Measurements from ENCODE around the gene DLEC1. TPM values are rescaled to one million over a fixed set of nuclear protein-coding genes. Genes with fewer than 3 reads are reported as not detected.

DLEC1 gene
- total RNA-seq, 1 experiment from 2014 or later = not detected

DNA sequence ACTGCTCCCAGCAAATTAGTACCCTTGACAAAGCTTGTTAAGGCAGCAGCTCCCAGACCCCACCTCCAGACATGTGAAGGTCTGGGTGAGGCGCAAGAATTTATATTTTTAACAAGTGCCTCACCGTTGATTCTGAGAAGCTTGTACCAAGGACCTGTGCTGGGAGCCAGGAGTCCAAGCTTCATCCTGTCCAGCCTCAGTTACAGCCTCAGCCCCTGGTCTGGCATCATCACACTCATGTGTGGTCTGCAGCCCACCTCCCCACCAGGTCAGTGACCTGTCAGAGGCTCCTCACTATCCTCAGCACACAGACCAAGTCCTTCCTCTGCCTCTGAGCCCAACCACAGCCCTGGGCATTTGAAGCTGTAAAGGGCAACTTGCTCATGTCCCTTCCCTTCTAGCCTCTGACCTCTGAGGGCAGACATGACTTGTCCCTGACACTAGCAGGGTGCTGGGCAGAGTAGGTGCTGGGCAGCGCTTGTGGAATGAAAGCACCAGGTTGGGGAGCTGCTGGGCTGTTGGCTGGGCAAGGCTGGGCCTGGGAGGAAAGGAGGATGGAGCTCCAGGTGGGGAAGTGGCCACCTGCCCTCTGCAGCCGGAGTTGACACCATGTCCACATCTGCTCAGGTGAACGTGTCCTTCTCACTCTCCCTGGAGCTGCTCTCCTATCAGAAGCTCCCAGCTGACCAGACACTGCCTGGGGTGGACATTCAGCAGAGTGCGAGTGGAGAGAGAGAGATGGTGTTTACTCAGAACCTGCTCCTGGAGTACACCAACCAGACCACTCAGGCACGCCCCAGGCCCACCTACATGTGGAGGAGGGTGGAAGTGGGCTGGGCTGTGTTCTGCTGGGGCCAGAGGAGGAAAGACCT lies 81.0 kb downstream of the DLEC1 start:
- Histone ChIP-seq H3K4me3 (ENCODE audit: low read depth in 2 of 2, low read length in 2 of 2) (no peak overlapping the region), H3K9me3 (ENCODE audit: control insufficient read depth, insufficient read depth, low read depth, low read length) (no peaks in the 10 kb centered on the region), H3K27me3 (ENCODE audit: control insufficient read depth, insufficient read depth, low read length) (no peaks in the 10 kb centered on the region), H3K36me3 (ENCODE audit: control insufficient read depth, insufficient read depth, low read length) (no peaks in the 10 kb centered on the region; the same call in none of the 2 replicates), H3K4me1 (ENCODE audit: control insufficient read depth, insufficient read depth, low read length) (no peaks in the 10 kb centered on the region), H3K27ac (ENCODE audit: low read length) (no peak overlapping the region)
- intact Hi-C loops (cut with micrococcal nuclease; ENCODE audit: unreplicated experiment) = no loop called here
- TF ChIP-seq TCF7L2 (IDR thresholded peaks at IDR 0.05; ENCODE audit: low read depth, low read length) (no peak), POLR2AphosphoS5 (IDR thresholded peaks at IDR 0.05; ENCODE audit: low read depth, low read length) (no peak), SIN3A (IDR thresholded peaks at IDR 0.05; ENCODE audit: borderline replicate concordance, insufficient read depth, low read depth, low read length) (no peak)
- TF ChIP-seq, protein P1, sequence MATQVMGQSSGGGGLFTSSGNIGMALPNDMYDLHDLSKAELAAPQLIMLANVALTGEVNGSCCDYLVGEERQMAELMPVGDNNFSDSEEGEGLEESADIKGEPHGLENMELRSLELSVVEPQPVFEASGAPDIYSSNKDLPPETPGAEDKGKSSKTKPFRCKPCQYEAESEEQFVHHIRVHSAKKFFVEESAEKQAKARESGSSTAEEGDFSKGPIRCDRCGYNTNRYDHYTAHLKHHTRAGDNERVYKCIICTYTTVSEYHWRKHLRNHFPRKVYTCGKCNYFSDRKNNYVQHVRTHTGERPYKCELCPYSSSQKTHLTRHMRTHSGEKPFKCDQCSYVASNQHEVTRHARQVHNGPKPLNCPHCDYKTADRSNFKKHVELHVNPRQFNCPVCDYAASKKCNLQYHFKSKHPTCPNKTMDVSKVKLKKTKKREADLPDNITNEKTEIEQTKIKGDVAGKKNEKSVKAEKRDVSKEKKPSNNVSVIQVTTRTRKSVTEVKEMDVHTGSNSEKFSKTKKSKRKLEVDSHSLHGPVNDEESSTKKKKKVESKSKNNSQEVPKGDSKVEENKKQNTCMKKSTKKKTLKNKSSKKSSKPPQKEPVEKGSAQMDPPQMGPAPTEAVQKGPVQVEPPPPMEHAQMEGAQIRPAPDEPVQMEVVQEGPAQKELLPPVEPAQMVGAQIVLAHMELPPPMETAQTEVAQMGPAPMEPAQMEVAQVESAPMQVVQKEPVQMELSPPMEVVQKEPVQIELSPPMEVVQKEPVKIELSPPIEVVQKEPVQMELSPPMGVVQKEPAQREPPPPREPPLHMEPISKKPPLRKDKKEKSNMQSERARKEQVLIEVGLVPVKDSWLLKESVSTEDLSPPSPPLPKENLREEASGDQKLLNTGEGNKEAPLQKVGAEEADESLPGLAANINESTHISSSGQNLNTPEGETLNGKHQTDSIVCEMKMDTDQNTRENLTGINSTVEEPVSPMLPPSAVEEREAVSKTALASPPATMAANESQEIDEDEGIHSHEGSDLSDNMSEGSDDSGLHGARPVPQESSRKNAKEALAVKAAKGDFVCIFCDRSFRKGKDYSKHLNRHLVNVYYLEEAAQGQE (IDR thresholded peaks at IDR 0.05; ENCODE audit: insufficient read depth in 1 of 2, low read depth in 2 of 2, low read length in 1 of 2) = no peak
- TF ChIP-seq, protein P2, sequence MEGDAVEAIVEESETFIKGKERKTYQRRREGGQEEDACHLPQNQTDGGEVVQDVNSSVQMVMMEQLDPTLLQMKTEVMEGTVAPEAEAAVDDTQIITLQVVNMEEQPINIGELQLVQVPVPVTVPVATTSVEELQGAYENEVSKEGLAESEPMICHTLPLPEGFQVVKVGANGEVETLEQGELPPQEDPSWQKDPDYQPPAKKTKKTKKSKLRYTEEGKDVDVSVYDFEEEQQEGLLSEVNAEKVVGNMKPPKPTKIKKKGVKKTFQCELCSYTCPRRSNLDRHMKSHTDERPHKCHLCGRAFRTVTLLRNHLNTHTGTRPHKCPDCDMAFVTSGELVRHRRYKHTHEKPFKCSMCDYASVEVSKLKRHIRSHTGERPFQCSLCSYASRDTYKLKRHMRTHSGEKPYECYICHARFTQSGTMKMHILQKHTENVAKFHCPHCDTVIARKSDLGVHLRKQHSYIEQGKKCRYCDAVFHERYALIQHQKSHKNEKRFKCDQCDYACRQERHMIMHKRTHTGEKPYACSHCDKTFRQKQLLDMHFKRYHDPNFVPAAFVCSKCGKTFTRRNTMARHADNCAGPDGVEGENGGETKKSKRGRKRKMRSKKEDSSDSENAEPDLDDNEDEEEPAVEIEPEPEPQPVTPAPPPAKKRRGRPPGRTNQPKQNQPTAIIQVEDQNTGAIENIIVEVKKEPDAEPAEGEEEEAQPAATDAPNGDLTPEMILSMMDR (IDR thresholded peaks at IDR 0.05) = no peak
- CTCF ChIA-PET = no interaction called here
- no TSS peak for BruUV-seq (replicated peaks)
- DNase-seq (ENCODE audit: low read depth, low spot score) = no peak
- POLR2A ChIA-PET = interaction anchor here (0.7 kb wide), 1 partner anchor 8 kb away, joined by 6 read pairs; no protein-coding TSS in a partner anchor
- in situ Hi-C loops (cut with HindIII; ENCODE audit: low pct_unique_long_range_greater_than_20kb, low sequenced_read_pairs) = no loop called here
- ATAC-seq = no peak

DNA sequence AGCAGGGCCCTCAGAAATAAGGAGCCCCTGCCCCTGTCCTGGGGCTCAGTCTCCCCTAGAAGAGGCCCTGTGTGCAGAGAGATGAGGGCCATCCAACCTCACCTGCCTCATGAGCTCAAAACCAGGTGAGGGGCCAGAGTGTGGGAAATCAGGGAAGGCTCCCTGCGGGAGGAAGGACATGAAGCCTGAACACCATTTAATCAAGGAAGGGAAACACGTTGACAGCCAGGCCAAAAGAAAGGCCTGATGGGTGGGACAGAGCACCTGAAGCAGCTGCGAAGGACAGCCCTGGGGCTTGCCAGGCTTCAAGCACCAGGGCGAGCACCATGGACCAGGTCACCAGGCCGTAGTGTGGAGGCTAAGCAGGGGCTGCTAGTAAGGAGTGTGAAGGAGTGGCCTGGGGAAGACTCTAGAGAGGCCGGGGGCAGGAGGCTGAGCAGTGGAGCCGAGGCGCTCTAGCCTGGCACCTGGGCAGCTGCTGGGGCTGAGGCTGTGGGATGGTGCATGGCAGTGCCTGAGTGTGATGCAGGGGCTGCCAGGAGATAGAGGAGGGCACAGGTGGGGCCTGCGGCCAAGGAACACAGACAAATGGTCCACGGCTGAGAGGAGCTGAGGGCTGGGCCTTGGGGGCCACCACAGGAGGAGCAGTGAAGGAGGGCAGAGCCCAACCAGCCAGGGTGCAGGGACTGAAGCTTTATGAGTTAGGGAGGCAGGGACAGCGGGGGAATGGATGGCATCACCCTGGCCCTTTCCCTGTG lies 81.9 kb downstream of the DLEC1 start:
- no peaks in the 10 kb centered on the region for H3K4me1 ChIP-seq (ENCODE audit: control insufficient read depth, insufficient read depth, low read length)
- no peak overlapping the region for H3K4me3 ChIP-seq (ENCODE audit: low read depth in 2 of 2, low read length in 2 of 2)
- no peaks in the 10 kb centered on the region for H3K9me3 ChIP-seq (ENCODE audit: control insufficient read depth, insufficient read depth, low read depth, low read length)
- no peak for TF ChIP-seq TCF7L2 (IDR thresholded peaks at IDR 0.05; ENCODE audit: low read depth, low read length)
- no peak for TF ChIP-seq SIN3A (IDR thresholded peaks at IDR 0.05; ENCODE audit: borderline replicate concordance, insufficient read depth, low read depth, low read length)
- TF ChIP-seq, protein P2 (IDR thresholded peaks at IDR 0.05) = no peak
- TF ChIP-seq, protein P1 (IDR thresholded peaks at IDR 0.05; ENCODE audit: insufficient read depth in 1 of 2, low read depth in 2 of 2, low read length in 1 of 2) = no peak
- no peak for TF ChIP-seq POLR2AphosphoS5 (IDR thresholded peaks at IDR 0.05; ENCODE audit: low read depth, low read length)
- in situ Hi-C loops (cut with HindIII; ENCODE audit: low pct_unique_long_range_greater_than_20kb, low sequenced_read_pairs) (no loop called here), intact Hi-C loops (cut with micrococcal nuclease; ENCODE audit: unreplicated experiment) (no loop called here)
- ChIA-PET CTCF (no interaction called here), POLR2A (no interaction called here)
- DNase-seq (ENCODE audit: low read depth, low spot score) (no peak), ATAC-seq (no peak)
- no peaks in the 10 kb centered on the region for H3K27me3 ChIP-seq (ENCODE audit: control insufficient read depth, insufficient read depth, low read length)
- H3K36me3 ChIP-seq (ENCODE audit: control insufficient read depth, insufficient read depth, low read length) = no peaks in the 10 kb centered on the region; the same call in none of the 2 replicates
- no TSS peak for BruUV-seq (replicated peaks)
- H3K27ac ChIP-seq (ENCODE audit: low read length) = no peak overlapping the region
